GM12864 (cell line): Measurements from ENCODE around the gene MT1G.

Experiments used
- DNase-seq: peaks from one replicate; pipeline ENCODE4 v3.0.0-alpha.2; 2011; ENCODE audit warnings: low read depth
- H3K4me3 ChIP-seq: 2 replicates; pipeline ENCODE4 v1.5.1; 2011; ENCODE audit warnings: mild to moderate bottlenecking, low read depth, low read length, control low read depth
- CTCF ChIP-seq: IDR thresholded peaks from 2 replicates; pipeline ENCODE4 v1.5.1; 2011; ENCODE audit warnings: low read depth, mild to moderate bottlenecking, moderate library complexity, low read length, control low read depth, inconsistent platforms; ENCODE audit errors: missing control alignments

Gene MT1G

GRCh38 chr16:56634715-56635440, 33.0 kb downstream of the MT1G start:
- TF ChIP-seq CTCF = no peak
- no peak for DNase-seq
- no peak overlapping the region for H3K4me3 ChIP-seq

GRCh38 chr16:56633535-56633934, 34.3 kb downstream of the MT1G start:
- no peak overlapping the region for H3K4me3 ChIP-seq
- DNase-seq = no peak
- TF ChIP-seq CTCF = no peak

GRCh38 chr16:56632848-56633365, 35.0 kb downstream of the MT1G start:
- no peak for TF ChIP-seq CTCF
- H3K4me3 ChIP-seq = no peak overlapping the region
- no peak for DNase-seq

GRCh38 chr16:56632156-56632847, 35.6 kb downstream of the MT1G start, which contains the start of gene MT1M:
Gene MT1M (plus strand): TSS chr16:56632659. CDS start chr16:56632732, 73 bp downstream.
- DNase-seq = no peak
- no peak for TF ChIP-seq CTCF
- no peak within 1 kb of the TSS for H3K4me3 ChIP-seq

- DNase-seq = no peak
- no peak for TF ChIP-seq CTCF
- H3K4me3 ChIP-seq = no peak overlapping the region
Measured at GRCh38 chr16:56631832-56632155, 36.1 kb downstream of the MT1G start.

GRCh38 chr16:56631197-56631596, 36.7 kb downstream of the MT1G start:
- no peak for TF ChIP-seq CTCF
- H3K4me3 ChIP-seq = no peak overlapping the region
- no peak for DNase-seq
